Mesenchymal stem cell (in vitro differentiated cells and primary cell): ENCODE measurements around the gene SRCAP.

Experiments
- DNase-seq: peaks from one replicate; pipeline ENCODE4 v3.0.0-alpha.2; 2013
- H2AFZ ChIP-seq: one replicate; pipeline ENCODE4 v1.6.1; 2013; ENCODE audit warnings: low read depth, mild to moderate bottlenecking, control low read depth, inconsistent platforms, low read length, moderate library complexity
- H2AK5ac ChIP-seq: 2 replicates; pipeline ENCODE4 v1.6.1; 2013; ENCODE audit warnings: low read length, moderate library complexity, mild to moderate bottlenecking, inconsistent platforms; ENCODE audit not compliant: severe bottlenecking
- H2BK120ac ChIP-seq: one replicate; pipeline ENCODE4 v1.6.1; 2013; ENCODE audit warnings: low read depth, mild to moderate bottlenecking, inconsistent platforms, low read length, moderate library complexity
- H2BK12ac ChIP-seq, 2 experiments: one replicate each; pipeline ENCODE4 v1.6.1; 2013; ENCODE audit warnings: inconsistent platforms in 2 of 2, low read length in 2 of 2, mild to moderate bottlenecking in 2 of 2, moderate library complexity in 2 of 2, control low read depth in 1 of 2
- H2BK15ac ChIP-seq: one replicate; pipeline ENCODE4 v1.6.1; 2013; ENCODE audit warnings: mild to moderate bottlenecking, low read depth, inconsistent platforms; ENCODE audit not compliant: poor library complexity, severe bottlenecking
- H2BK5ac ChIP-seq: 2 replicates; pipeline ENCODE4 v1.6.1; 2013; ENCODE audit warnings: low read depth, mild to moderate bottlenecking, low read length, control low read depth, inconsistent platforms; ENCODE audit not compliant: poor library complexity, severe bottlenecking
- H3K14ac ChIP-seq, 2 experiments: one replicate each; pipeline ENCODE4 v1.6.1; 2013; ENCODE audit warnings: inconsistent platforms in 2 of 2, low read length in 2 of 2, control low read depth in 1 of 2, mild to moderate bottlenecking in 1 of 2, moderate library complexity in 1 of 2
- H3K18ac ChIP-seq, 2 experiments: one replicate each; pipeline ENCODE4 v1.6.1; 2013; ENCODE audit warnings: inconsistent platforms in 2 of 2, low read length in 2 of 2, control low read depth in 1 of 2, low read depth in 1 of 2, mild to moderate bottlenecking in 1 of 2
- H3K23ac ChIP-seq, 2 experiments: one replicate each; pipeline ENCODE4 v1.6.1; 2013; ENCODE audit warnings: inconsistent platforms in 2 of 2, low read length in 2 of 2, mild to moderate bottlenecking in 2 of 2, moderate library complexity in 2 of 2, control low read depth in 1 of 2
- H3K27ac ChIP-seq: 2 replicates; pipeline ENCODE4 v1.5.1; 2013; ENCODE audit warnings: mild to moderate bottlenecking, moderate library complexity, low read length, control low read depth, inconsistent platforms; ENCODE audit not compliant: poor library complexity, severe bottlenecking
- H3K27me3 ChIP-seq, 2 experiments: 2 replicates each; pipeline versions ENCODE4 v1.6.1 to v1.7.0; 2013; ENCODE audit warnings: low read length in 2 of 2, mild to moderate bottlenecking in 2 of 2, moderate library complexity in 2 of 2, control low read depth in 1 of 2, inconsistent platforms in 1 of 2; ENCODE audit not compliant: control insufficient read depth in 1 of 2, insufficient read depth in 1 of 2
- H3K36me3 ChIP-seq, 2 experiments: 2 replicates each; pipeline versions ENCODE4 v1.6.1 to v1.7.0; 2013; ENCODE audit warnings: low read length in 2 of 2, control low read depth in 1 of 2, inconsistent platforms in 1 of 2, low read depth in 1 of 2, mild to moderate bottlenecking in 1 of 2; ENCODE audit not compliant: insufficient read depth in 2 of 2, control insufficient read depth in 1 of 2
- H3K4ac ChIP-seq, 2 experiments: one replicate each; pipeline ENCODE4 v1.6.1; 2013; ENCODE audit warnings: inconsistent platforms in 2 of 2, low read length in 2 of 2, mild to moderate bottlenecking in 2 of 2, moderate library complexity in 2 of 2, control low read depth in 1 of 2, low read depth in 1 of 2
- H3K4me1 ChIP-seq: 2 replicates; pipeline ENCODE4 v1.6.1; 2013; ENCODE audit warnings: low read depth, low read length, control low read depth; ENCODE audit not compliant: control insufficient read depth, insufficient read depth
- H3K4me2 ChIP-seq: 2 replicates; pipeline ENCODE4 v1.6.1; 2013; ENCODE audit warnings: low read length, mild to moderate bottlenecking, inconsistent platforms; ENCODE audit not compliant: poor library complexity, severe bottlenecking
- H3K4me3 ChIP-seq, 2 experiments: 2 replicates each; pipeline versions ENCODE4 v1.5.1 to v1.7.0; 2013; ENCODE audit warnings: low read length in 2 of 2, mild to moderate bottlenecking in 2 of 2, control low read depth in 1 of 2, low read depth in 1 of 2; ENCODE audit not compliant: insufficient read depth in 1 of 2
- H3K79me1 ChIP-seq: replicated peaks from 2 replicates; pipeline ENCODE4 v1.6.1; 2013; ENCODE audit warnings: mild to moderate bottlenecking, control low read depth, low read length, inconsistent platforms; ENCODE audit not compliant: poor library complexity, severe bottlenecking
- H3K9ac ChIP-seq: 2 replicates; pipeline ENCODE4 v1.7.0; 2013; ENCODE audit warnings: mild to moderate bottlenecking, low read length, moderate library complexity
- H3K9me3 ChIP-seq: 2 replicates; pipeline ENCODE4 v1.7.0; 2013; ENCODE audit warnings: mild to moderate bottlenecking, low read length; ENCODE audit not compliant: control insufficient read depth
- H4K8ac ChIP-seq: one replicate; pipeline ENCODE4 v1.6.1; 2013; ENCODE audit warnings: inconsistent platforms, mild to moderate bottlenecking, low read length, moderate library complexity
- H4K91ac ChIP-seq: one replicate; pipeline ENCODE4 v1.6.1; 2013; ENCODE audit warnings: mild to moderate bottlenecking, low read length, inconsistent platforms
- WGBS: methylation state at CpG from one replicate; pipeline ENCODE4 v1.1.7; 2013; ENCODE audit warnings: mixed read lengths; 5-methylcytosine and 5-hydroxymethylcytosine counted together

Gene SRCAP

DNA sequence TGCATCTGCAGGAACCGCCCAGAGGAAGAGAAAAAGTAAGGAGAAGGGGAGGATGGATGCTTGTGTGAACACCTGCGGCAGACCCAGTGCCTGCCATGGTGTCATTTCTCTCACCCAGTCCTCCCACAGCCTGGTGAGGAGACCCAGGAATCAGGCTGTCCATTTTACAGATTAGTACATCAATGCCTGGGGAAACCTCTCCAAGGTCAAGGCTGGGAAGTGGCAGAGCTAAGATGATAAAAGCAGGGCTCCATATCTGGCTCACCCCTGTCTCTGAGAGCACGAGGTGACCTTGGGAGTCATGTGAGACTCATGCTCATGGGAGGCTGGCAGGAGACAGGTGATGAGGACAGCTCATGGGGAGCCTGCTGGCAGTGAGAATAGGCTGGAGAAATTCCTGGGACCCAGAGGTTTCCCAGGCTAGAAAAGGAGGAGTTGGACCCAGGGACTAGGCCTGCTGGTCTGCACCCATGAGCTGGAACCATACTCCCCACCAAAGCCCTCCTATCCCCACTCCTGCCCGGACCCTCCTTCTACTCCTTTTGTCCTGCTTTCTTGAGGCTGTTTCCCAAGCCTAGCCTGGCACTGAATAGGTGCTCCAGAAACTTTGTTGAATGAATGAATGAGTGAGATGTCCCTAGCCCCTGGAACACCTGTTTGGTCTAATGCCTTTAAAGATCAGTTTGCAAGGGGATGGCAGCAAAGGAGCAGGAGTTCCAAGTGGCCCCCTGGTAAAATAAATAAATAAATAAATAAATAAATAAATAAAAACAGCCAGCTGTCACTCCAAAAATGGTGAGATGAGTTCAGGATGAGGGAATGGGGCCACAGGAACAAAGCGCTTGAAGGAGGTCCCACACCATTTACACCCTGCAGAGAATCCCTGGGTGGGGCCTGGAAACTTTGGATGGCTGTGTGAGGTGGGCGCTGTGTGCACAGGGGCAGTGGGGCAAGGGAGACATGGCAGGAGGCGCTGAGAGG, 86.4 kb downstream of the SRCAP start:
- peak overlapping the region in 1 of 2 experiments; percentile 74 for H3K23ac ChIP-seq
- no peak overlapping the region for H2BK120ac ChIP-seq
- peaks cover 34% of the 10 kb centered on the region for H3K79me1 ChIP-seq
- H3K4me1 ChIP-seq = peaks cover 11% of the 10 kb centered on the region
- peaks cover 26 to 46% of the 10 kb centered on the region in 2 experiments for H3K36me3 ChIP-seq
- H4K8ac ChIP-seq = peak overlapping the region; percentile 73
- H4K91ac ChIP-seq = peak overlapping the region; percentile 66
- no peak for DNase-seq
- H3K9ac ChIP-seq = peak overlapping the region; percentile 85
- H3K9me3 ChIP-seq = no peaks in the 10 kb centered on the region
- no peak overlapping the region for H2BK5ac ChIP-seq
- H2AK5ac ChIP-seq = no peak overlapping the region
- no peak overlapping the region for H3K18ac ChIP-seq
- H2BK12ac ChIP-seq = no peak overlapping the region
- peak overlapping the region; percentile 54 for H2BK15ac ChIP-seq
- H3K4me2 ChIP-seq = peak overlapping the region; percentile 81
- H2AFZ ChIP-seq = no peak overlapping the region
- H3K4me3 ChIP-seq = peak overlapping the region; percentile 67 to 81
- no peak overlapping the region for H3K14ac ChIP-seq
- H3K27ac ChIP-seq = no peak overlapping the region
- no peak overlapping the region for H3K4ac ChIP-seq
- no peaks in the 10 kb centered on the region for H3K27me3 ChIP-seq
- WGBS = 85% methylated on average over 4 of the region's 7 CpGs

- peak overlapping the region; percentile 54 for H2BK120ac ChIP-seq
- no peak overlapping the region for H2AFZ ChIP-seq
- H3K4me3 ChIP-seq = peak overlapping the region; percentile 67 to 91
- H3K14ac ChIP-seq = peak overlapping the region in 1 of 2 experiments; percentile 90
- H4K8ac ChIP-seq = peak overlapping the region; percentile 73
- H3K4ac ChIP-seq = peak overlapping the region; percentile 32 to 89
- peak overlapping the region; percentile 36 for H2BK5ac ChIP-seq
- H2BK15ac ChIP-seq = peak overlapping the region; percentile 54
- no peaks in the 10 kb centered on the region for H3K27me3 ChIP-seq
- peaks cover 11% of the 10 kb centered on the region for H3K4me1 ChIP-seq
- WGBS = 9% methylated on average over 33 of the region's 57 CpGs
- H3K27ac ChIP-seq = peak overlapping the region; percentile 28
- H4K91ac ChIP-seq = peak overlapping the region; percentile 66
- peak overlapping the region; percentile 13 to 86 for H3K18ac ChIP-seq
- H3K9me3 ChIP-seq = no peaks in the 10 kb centered on the region
- peak; percentile 85 for DNase-seq
- H3K9ac ChIP-seq = peak overlapping the region; percentile 93
- no peak overlapping the region for H2BK12ac ChIP-seq
- peaks cover 28% of the 10 kb centered on the region for H3K79me1 ChIP-seq
- H3K23ac ChIP-seq = no peak overlapping the region
- no peak overlapping the region for H2AK5ac ChIP-seq
- H3K36me3 ChIP-seq = peaks cover 24 to 41% of the 10 kb centered on the region in 2 experiments
- peak overlapping the region; percentile 81 for H3K4me2 ChIP-seq
Observed at GRCh38 chr16:30786115-30786935, 87.4 kb downstream of the SRCAP start.

GRCh38 chr16:30786936-30787612, 88.1 kb downstream of the SRCAP start, which contains the start of gene ZNF629:
Gene ZNF629 (minus strand): TSS chr16:30787205. CDS start chr16:30784482, 2,723 bp downstream.
- Histone ChIP-seq H3K4me3 (peak within 1 kb of the TSS; percentile 67 to 91), H3K79me1 (peaks cover 22% of the 10 kb centered on the region), H3K27me3 (no peaks in the 10 kb centered on the region), H4K91ac (peak within 1 kb of the TSS; percentile 79), H2AK5ac (no peak within 1 kb of the TSS), H3K9me3 (no peaks in the 10 kb centered on the region), H3K14ac (peak within 1 kb of the TSS; percentile 69 to 90), H3K4ac (peak within 1 kb of the TSS; percentile 88 to 89), H2BK120ac (peak within 1 kb of the TSS; percentile 54), H2BK5ac (peak within 1 kb of the TSS; percentile 54), H3K9ac (peak within 1 kb of the TSS; percentile 93), H3K36me3 (peaks cover 16 to 34% of the 10 kb centered on the region in 2 experiments), H2AFZ (peak within 1 kb of the TSS; percentile 74), H2BK15ac (peak within 1 kb of the TSS; percentile 82), H3K27ac (peak within 1 kb of the TSS; percentile 46), H3K23ac (no peak within 1 kb of the TSS), H3K4me1 (peaks cover 11% of the 10 kb centered on the region), H3K4me2 (peak within 1 kb of the TSS; percentile 81), H4K8ac (peak within 1 kb of the TSS; percentile 92), H2BK12ac (no peak within 1 kb of the TSS), H3K18ac (peak within 1 kb of the TSS; percentile 62 to 86)
- DNase-seq = peak; percentile 77
- 1% methylated on average over 37 of the region's 37 CpGs for WGBS
